ENCODE measurements around the gene UNC5C.

Gene UNC5C

DNA sequence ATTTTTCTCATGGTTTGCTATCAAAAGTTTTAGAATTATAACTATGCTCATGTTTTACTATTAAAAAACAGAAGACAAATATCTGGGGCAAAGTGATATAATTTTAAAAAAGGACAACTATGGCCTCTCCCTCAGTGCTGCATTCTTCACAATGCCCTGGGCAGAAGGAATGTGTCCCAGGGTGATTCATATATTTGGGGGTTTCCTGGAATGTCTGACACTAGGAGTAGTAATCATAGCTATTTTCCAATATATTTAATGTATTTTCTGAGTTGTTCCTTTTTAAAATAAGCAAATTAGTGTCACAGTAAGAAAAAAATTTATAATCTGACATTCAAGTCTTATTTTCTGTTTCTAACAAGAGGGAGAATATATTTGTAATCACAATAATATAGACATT is 281.7 kb downstream of the UNC5C start:
- DNase-seq: no peak
- Mint-ChIP-seq H3K27me3 (ENCODE audit: low read depth, poor library complexity) (no peaks in the 10 kb centered on the region), H3K27ac (no peak overlapping the region), H3K4me3 (no peak overlapping the region), H3K4me1 (peaks cover 12% of the 10 kb centered on the region), H3K36me3 (ENCODE audit: low read depth) (peaks cover 7% of the 10 kb centered on the region), H3K9me3 (peaks cover 6% of the 10 kb centered on the region)
- TF ChIP-seq, protein P1, sequence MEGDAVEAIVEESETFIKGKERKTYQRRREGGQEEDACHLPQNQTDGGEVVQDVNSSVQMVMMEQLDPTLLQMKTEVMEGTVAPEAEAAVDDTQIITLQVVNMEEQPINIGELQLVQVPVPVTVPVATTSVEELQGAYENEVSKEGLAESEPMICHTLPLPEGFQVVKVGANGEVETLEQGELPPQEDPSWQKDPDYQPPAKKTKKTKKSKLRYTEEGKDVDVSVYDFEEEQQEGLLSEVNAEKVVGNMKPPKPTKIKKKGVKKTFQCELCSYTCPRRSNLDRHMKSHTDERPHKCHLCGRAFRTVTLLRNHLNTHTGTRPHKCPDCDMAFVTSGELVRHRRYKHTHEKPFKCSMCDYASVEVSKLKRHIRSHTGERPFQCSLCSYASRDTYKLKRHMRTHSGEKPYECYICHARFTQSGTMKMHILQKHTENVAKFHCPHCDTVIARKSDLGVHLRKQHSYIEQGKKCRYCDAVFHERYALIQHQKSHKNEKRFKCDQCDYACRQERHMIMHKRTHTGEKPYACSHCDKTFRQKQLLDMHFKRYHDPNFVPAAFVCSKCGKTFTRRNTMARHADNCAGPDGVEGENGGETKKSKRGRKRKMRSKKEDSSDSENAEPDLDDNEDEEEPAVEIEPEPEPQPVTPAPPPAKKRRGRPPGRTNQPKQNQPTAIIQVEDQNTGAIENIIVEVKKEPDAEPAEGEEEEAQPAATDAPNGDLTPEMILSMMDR (IDR thresholded peaks at IDR 0.05): no peak

DNA sequence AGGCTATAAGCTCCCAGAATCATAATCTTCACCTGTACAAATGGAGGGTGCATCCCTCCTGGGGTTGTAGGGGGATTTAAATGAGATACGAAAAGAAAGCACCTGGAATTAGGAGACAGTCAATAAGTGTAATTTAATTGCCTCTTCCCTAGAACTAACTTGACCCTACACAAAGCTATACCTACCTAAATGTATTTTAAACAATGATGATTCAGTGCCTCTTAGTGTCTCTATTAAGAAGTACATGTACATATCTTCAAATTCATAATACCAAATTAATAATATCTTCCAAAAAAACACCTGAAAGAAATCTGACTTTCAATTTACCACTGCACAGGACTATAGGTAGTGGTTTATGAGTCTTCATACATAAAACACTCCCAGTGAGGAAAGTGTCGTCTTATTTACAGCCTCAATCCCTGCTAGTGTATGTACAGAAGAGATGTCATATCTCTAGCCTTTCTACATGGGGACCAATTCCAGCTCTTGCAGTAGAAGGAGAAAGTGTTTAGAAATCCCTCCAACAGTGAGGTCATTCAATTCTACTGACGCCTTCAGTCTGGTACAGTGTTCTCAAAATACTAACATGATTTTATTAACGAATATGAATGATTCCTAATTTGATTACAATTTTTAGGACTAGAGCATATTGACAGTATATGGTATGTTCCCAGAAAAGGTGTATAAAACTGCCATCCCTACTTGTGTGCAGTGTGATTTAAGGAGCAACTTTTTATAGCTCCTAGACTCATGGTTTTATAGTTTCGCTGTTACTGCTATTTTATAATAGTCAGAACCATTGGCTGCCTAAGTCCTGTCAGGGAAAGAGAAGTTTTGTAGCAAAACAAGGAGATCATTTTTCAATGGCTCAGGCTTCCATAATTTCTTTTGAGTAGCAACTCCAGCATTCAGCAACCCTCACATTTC is 282.7 kb downstream of the UNC5C start:
- Mint-ChIP-seq H3K4me3 (no peak overlapping the region), H3K9me3 (no peaks in the 10 kb centered on the region), H3K27ac (no peak overlapping the region), H3K27me3 (ENCODE audit: low read depth, poor library complexity) (no peaks in the 10 kb centered on the region), H3K4me1 (peaks cover 12% of the 10 kb centered on the region), H3K36me3 (ENCODE audit: low read depth) (no peaks in the 10 kb centered on the region)
- TF ChIP-seq, protein P1 (IDR thresholded peaks at IDR 0.05): no peak
- no peak for DNase-seq

DNA sequence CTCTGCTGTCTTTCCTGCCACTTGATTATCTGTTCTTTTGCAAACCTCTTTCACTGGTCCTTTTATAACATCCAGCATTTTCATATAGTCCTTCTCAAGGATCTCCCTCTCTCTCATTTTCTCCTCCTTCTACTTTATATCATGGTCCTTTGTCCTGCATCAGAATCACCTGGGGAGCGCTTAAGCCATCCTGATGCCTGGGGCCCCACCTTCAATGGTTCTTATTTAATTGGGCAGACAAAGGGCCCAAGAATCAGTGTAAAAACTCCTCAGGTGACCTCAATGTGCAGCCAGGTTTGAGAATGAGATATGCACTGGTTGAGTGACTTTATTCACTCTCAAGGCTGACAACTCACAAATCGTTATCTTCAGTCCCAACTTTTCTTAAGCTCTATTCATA is 283.9 kb downstream of the UNC5C start:
- H3K36me3 Mint-ChIP-seq (ENCODE audit: low read depth): no peaks in the 10 kb centered on the region
- TF ChIP-seq, protein P1 (IDR thresholded peaks at IDR 0.05): no peak
- H3K4me1 Mint-ChIP-seq: peaks cover 16% of the 10 kb centered on the region
- H3K27ac Mint-ChIP-seq: no peak overlapping the region
- no peak overlapping the region for H3K4me3 Mint-ChIP-seq
- no peaks in the 10 kb centered on the region for H3K9me3 Mint-ChIP-seq
- H3K27me3 Mint-ChIP-seq (ENCODE audit: low read depth, poor library complexity): no peaks in the 10 kb centered on the region
- no peak for DNase-seq

DNA sequence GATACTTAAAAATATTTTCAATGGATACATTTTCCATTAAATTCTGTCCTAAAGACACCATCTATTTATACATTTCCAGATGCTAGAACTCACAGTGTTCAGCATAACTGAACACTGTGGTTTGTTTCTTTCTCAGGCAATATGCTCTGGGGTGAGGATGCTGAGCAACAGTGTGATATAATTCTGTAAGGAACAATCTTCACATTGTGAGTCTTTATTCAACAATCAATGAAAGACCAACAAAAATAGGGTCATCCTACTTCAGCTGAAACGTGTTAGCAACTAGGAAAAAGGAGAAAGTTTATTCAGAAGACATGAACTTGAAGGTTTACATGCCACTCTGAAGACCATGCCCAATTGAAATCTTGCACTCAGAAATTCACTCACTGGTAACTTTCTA is 284.8 kb downstream of the UNC5C start:
- Mint-ChIP-seq H3K4me1 (peaks cover 13% of the 10 kb centered on the region), H3K9me3 (no peaks in the 10 kb centered on the region), H3K27me3 (ENCODE audit: low read depth, poor library complexity) (no peaks in the 10 kb centered on the region), H3K36me3 (ENCODE audit: low read depth) (no peaks in the 10 kb centered on the region), H3K27ac (no peak overlapping the region), H3K4me3 (no peak overlapping the region)
- no peak for DNase-seq
- TF ChIP-seq, protein P1 (IDR thresholded peaks at IDR 0.05): no peak

DNA sequence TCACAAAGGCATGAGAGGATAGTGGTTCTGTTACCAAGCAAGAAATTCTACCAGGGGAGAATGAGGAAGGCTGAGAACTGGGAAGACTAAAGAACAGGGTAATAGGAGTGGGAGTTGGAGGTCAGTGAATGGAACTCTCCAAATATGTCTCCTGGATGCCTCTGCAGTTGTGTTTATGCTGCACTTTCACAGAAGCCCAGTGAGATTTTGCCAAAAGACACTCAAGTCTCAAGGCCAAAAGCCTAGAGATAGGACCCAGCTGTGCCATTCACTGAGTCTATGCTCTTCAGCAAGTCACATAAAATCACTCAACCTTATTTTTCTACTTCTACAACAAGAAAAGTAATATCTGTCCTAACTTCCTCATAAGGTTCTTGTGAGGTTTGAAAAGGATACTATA is 285.4 kb downstream of the UNC5C start:
- DNase-seq: no peak
- Mint-ChIP-seq H3K36me3 (ENCODE audit: low read depth) (no peaks in the 10 kb centered on the region), H3K27me3 (ENCODE audit: low read depth, poor library complexity) (no peaks in the 10 kb centered on the region), H3K27ac (no peak overlapping the region), H3K9me3 (no peaks in the 10 kb centered on the region), H3K4me1 (peaks cover 8% of the 10 kb centered on the region), H3K4me3 (no peak overlapping the region)
- TF ChIP-seq, protein P1 (IDR thresholded peaks at IDR 0.05): no peak

Measured in nephron progenitor cell (in vitro differentiated cells).